ENCODE results near the gene CASTOR1. TPM values are rescaled to one million over a fixed set of nuclear protein-coding genes. Genes with fewer than 3 reads are reported as not detected.

CASTOR1 gene
- total and polyA plus RNA-seq, 5 experiments from 2014 or later = 16.9 to 33.5 (median 20.4) TPM

- peak overlapping the region in 8 of 10 donors; percentile 43 to 78 (median 68) for H3K4me3 Mint-ChIP-seq
- H3K27me3 Mint-ChIP-seq = no peaks in the 10 kb centered on the region
- no peak for DNase-seq
- peaks cover 0 to 59% (median 8%) of the 10 kb centered on the region in 3 donors for H3K36me3 Mint-ChIP-seq
- ATAC-seq = no peak
- peak overlapping the region; percentile 76 to 100 (median 92) for H3K27ac Mint-ChIP-seq
- no peaks in the 10 kb centered on the region for H3K9me3 Mint-ChIP-seq
- peaks cover 61 to 97% (median 93%) of the 10 kb centered on the region in 4 donors for H3K4me1 Mint-ChIP-seq
- POLR2A ChIA-PET = interaction anchor here (2.8 to 18.7 kb wide), 4 partner anchors 8 to 39 kb away, joined by 10 to 424 read pairs (median 114); partner anchors contain the start of genes CASTOR1, CCDC157, SF3A1 and TBC1D10A
These were observed 28.5 kb upstream of the CASTOR1 start for GRCh38 chr22:30317778-30318177.

DNA sequence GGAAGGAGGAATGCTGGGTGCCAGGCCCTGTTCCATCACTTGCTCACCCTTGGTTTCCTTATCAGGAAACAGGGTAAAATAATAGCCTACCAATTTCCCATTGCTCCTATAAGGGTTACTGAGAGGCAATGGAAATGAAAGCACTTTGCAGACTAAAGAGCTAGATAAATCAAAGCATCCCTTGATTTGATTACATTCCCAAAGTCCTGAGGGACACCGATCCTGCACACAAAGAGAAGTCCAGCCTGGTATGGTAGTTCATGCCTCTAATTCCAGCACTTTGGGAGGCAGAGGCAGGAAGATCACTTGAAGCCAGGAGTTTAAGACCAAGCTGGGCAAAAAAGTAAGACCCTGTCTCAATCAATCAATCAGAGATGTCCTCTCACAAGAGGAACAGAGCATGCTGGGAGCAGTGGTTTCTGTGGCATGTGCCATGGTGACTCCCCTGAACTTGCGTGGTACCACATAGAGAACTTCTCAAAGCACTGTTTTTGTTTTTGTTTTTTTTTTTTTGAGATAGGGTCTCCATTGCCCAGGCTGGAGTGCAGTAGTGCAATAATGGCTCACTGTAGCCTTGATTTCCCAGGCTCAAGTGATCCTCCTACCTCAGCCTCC is 26.8 kb upstream of the CASTOR1 start:
- Mint-ChIP-seq H3K4me1 (peaks cover 65 to 99% (median 97%) of the 10 kb centered on the region in 4 donors), H3K9me3 (no peaks in the 10 kb centered on the region), H3K36me3 (peaks cover 0 to 52% (median 8%) of the 10 kb centered on the region in 3 donors), H3K27ac (peak overlapping the region; percentile 88 to 100 (median 92)), H3K27me3 (no peaks in the 10 kb centered on the region), H3K4me3 (peak overlapping the region in 9 of 10 donors; percentile 45 to 73 (median 69))
- no peak for DNase-seq
- POLR2A ChIA-PET = interaction anchor here (0.7 to 18.7 kb wide), 5 partner anchors 9 to 980 kb away, joined by 3 to 424 read pairs (median 76); partner anchors contain the start of genes CASTOR1 and TBC1D10A
- ATAC-seq = peak; percentile 26 to 42

DNA sequence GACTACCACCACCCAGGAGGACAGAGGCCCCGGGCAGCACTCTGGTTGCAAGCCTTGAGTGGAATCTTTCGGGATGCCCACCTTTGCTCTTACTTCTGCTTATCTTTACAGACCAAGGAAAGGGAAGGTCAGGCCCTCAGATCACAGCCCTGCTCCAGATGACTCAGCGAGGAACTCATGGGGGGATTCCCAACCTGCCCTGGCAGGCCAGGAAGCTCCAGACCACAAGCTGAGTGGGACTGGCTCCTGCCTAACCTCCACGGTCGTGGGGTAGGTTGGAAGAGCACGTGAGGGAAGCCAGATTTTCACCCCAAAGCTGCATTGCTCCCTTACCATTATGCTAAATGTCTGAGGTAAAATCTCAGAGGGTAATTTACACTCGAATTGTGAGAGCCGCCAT is 25.6 kb upstream of the CASTOR1 start:
- H3K27ac Mint-ChIP-seq = peak overlapping the region; percentile 88 to 100 (median 92)
- DNase-seq = peak in 1 of 10 donors; percentile 56
- ATAC-seq = peak; percentile 46 to 50
- POLR2A ChIA-PET = interaction anchor here (1.1 to 18.7 kb wide), 6 partner anchors 10 to 43 kb away, joined by 3 to 424 read pairs (median 40); partner anchors contain the start of genes CASTOR1, CCDC157, SF3A1 and TBC1D10A
- no peaks in the 10 kb centered on the region for H3K9me3 Mint-ChIP-seq
- no peaks in the 10 kb centered on the region for H3K27me3 Mint-ChIP-seq
- H3K4me3 Mint-ChIP-seq = peak overlapping the region in 9 of 10 donors; percentile 36 to 71 (median 63)
- H3K36me3 Mint-ChIP-seq = peaks cover 0 to 40% (median 3%) of the 10 kb centered on the region in 3 donors
- peaks cover 70 to 99% (median 97%) of the 10 kb centered on the region in 4 donors for H3K4me1 Mint-ChIP-seq

GRCh38 chr22:30313527-30314363 is 24.4 kb upstream of the CASTOR1 start:
- ATAC-seq (no peak), DNase-seq (no peak)
- peak overlapping the region; percentile 88 to 100 (median 91) for H3K27ac Mint-ChIP-seq
- POLR2A ChIA-PET = interaction anchor here (1.0 to 18.7 kb wide), 5 partner anchors 8 to 43 kb away, joined by 3 to 424 read pairs (median 76); partner anchors contain the start of genes CASTOR1, CCDC157, SF3A1 and TBC1D10A
- H3K4me3 Mint-ChIP-seq = peak overlapping the region in 9 of 10 donors; percentile 43 to 71 (median 63)
- peaks cover 0 to 28% (median 3%) of the 10 kb centered on the region in 3 donors for H3K36me3 Mint-ChIP-seq
- H3K4me1 Mint-ChIP-seq = peaks cover 66 to 99% (median 96%) of the 10 kb centered on the region in 4 donors
- H3K27me3 Mint-ChIP-seq = no peaks in the 10 kb centered on the region
- H3K9me3 Mint-ChIP-seq = no peaks in the 10 kb centered on the region

GRCh38 chr22:30312053-30312452 is 22.7 kb upstream of the CASTOR1 start:
- ATAC-seq (no peak), DNase-seq (no peak)
- Mint-ChIP-seq H3K4me3 (peak overlapping the region; percentile 39 to 86 (median 72)), H3K36me3 (peaks cover 0 to 16% (median 3%) of the 10 kb centered on the region in 3 donors), H3K27me3 (no peaks in the 10 kb centered on the region), H3K9me3 (no peaks in the 10 kb centered on the region), H3K27ac (peak overlapping the region; percentile 94 to 100 (median 98)), H3K4me1 (peaks cover 65 to 97% (median 96%) of the 10 kb centered on the region in 4 donors)
- POLR2A ChIA-PET = interaction anchor here (1.2 to 8.6 kb wide), 4 partner anchors 13 to 45 kb away, joined by 3 to 151 read pairs (median 40); partner anchors contain the start of genes CASTOR1, CCDC157, SF3A1 and TBC1D10A

DNA sequence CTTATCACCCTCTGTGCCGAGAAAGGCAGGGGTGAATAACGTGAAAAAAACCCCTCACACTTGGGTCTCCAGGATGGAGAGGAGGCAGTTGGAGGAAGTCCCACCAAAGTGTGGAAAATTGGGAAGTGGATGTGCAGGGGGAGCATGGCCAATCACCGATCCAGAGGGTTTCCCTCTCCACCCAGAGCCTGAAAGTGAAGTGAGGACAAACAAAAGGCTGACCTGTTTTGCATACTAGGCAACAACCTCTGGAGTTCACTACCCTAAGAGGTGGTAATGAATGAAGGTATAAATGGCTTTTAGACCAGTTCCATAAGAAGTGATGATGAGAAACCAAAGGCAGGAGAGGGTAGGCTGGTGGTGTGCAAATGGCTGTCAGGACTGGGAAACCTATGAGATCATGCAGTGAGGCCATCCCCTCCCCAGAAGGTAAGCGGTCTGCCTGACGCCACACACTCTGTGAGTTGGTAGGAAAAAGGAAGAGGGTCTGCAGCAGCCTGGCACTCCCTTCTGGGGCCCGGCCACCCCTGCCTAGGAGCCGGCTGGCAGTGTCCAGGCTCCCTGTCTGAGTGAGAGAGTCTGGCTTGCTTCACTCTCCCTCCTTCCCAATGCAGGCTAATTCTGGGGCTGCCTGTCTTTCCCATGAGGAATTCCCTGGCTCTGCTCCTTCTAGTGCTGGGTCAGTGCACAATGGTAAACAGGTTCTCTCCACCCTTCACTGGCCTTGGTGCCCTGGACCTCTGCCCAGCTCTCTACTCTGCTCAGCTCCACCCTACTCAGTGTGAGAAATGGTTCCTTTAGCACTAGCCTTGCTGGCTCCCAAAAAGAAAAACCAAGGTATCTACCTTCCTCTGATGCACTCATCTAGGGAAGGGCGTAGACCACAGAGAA is 21.8 kb upstream of the CASTOR1 start:
- Mint-ChIP-seq H3K27ac (peak overlapping the region; percentile 94 to 100 (median 98)), H3K9me3 (no peaks in the 10 kb centered on the region), H3K4me3 (peak overlapping the region; percentile 47 to 86 (median 76)), H3K27me3 (no peaks in the 10 kb centered on the region), H3K4me1 (peaks cover 67 to 97% (median 96%) of the 10 kb centered on the region in 4 donors), H3K36me3 (peaks cover 0 to 14% (median 3%) of the 10 kb centered on the region in 3 donors)
- POLR2A ChIA-PET = interaction anchor here (1.2 to 14.6 kb wide), 7 partner anchors 11 to 113 kb away, joined by 3 to 424 read pairs (median 76); partner anchors contain the start of genes CASTOR1, CCDC157, SF3A1 and TBC1D10A
- ATAC-seq (no peak), DNase-seq (no peak)

DNA sequence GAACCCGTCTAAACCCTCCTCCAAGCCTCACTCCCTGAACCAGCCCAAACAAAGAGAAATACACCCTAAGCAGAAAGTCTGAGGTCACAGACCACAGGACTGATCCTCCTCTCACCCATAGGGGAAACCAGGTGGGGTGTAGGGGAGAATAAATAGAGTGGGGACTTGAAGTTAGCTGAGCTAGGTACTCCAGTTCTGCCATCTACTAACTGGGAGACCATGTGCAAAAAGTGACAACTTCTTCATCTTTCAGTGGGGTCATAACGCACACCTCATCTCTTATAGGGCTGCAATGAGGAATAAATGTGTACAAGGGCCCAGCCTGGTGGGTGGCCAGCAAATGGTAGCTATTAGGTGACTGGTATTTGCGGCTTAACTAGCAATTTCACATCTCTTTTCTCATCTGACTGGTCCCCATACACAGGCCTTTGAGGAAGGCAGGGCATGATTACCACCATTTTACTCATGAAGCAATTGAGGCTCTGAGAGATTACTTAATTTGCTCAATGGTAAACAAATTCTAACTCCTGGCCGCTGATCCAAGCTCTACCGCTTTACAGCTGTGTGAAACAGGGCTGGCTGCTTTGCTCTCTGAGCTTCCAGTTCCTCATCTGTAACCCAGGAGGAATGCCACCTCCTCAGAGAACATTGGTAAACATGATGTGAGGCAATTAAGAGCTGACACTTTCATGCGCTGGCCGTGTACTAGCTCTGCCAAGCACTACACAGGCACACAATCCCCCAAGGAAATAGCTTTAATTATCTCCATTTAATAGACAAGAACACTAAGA is 20.8 kb upstream of the CASTOR1 start:
- POLR2A ChIA-PET = interaction anchor here (1.0 to 14.6 kb wide), 6 partner anchors 9 to 114 kb away, joined by 3 to 424 read pairs (median 9); partner anchors contain the start of genes CASTOR1, CCDC157, SEC14L2 and SF3A1
- peak overlapping the region; percentile 47 to 86 (median 76) for H3K4me3 Mint-ChIP-seq
- H3K4me1 Mint-ChIP-seq = peaks cover 70 to 97% (median 96%) of the 10 kb centered on the region in 4 donors
- no peaks in the 10 kb centered on the region for H3K27me3 Mint-ChIP-seq
- peak; percentile 52 to 64 for ATAC-seq
- no peaks in the 10 kb centered on the region for H3K9me3 Mint-ChIP-seq
- DNase-seq = peak in 8 of 10 donors; percentile 39 to 80 (median 63)
- H3K27ac Mint-ChIP-seq = peak overlapping the region; percentile 94 to 100 (median 98)
- H3K36me3 Mint-ChIP-seq = peaks cover 0 to 7% (median 0%) of the 10 kb centered on the region in 3 donors

DNA sequence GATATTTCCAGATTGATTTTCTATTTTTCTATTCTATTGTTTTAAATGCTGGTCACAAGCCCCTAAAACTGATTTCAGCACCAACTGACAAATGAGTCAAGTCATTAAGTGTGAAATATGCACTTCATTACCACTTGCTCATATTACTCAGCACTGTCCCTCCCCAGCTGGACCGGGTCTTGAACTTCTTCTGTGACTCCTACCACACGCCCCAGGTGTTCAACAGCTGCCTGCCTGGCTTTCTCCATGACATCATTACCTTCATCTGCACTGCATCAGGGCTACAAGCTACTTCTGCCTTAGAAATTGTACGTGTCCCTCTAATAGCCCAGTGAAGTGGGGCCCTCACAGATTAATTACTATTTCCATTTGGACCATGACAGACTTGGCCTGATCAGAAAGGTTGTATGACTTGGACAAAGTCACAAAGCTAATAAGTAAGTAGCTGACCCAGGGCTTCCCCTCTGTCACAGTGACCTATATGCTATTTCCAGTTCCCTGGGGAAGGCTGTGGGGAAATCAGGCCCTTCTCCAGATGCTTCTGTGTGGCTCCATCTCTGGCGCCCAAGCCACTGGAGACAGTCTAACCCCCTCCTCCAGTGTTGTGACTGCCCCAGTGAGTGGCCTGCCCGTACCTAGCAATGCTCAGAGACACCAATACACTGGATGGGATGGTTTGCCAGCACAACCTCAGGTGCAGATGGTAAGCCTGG is 19.4 kb upstream of the CASTOR1 start:
- DNase-seq (peak in 1 of 10 donors; percentile 14), ATAC-seq (no peak)
- POLR2A ChIA-PET = interaction anchor here (0.6 to 14.6 kb wide), 9 partner anchors 13 to 93 kb away, joined by 3 to 424 read pairs (median 5); partner anchors contain the start of genes CASTOR1, CCDC157, SEC14L2 and SF3A1
- Mint-ChIP-seq H3K4me3 (peak overlapping the region; percentile 29 to 86 (median 76)), H3K4me1 (peaks cover 68 to 97% (median 96%) of the 10 kb centered on the region in 4 donors), H3K36me3 (peaks cover 0 to 5% (median 2%) of the 10 kb centered on the region in 3 donors), H3K9me3 (no peaks in the 10 kb centered on the region), H3K27me3 (no peaks in the 10 kb centered on the region), H3K27ac (peak overlapping the region; percentile 94 to 100 (median 98))

DNA sequence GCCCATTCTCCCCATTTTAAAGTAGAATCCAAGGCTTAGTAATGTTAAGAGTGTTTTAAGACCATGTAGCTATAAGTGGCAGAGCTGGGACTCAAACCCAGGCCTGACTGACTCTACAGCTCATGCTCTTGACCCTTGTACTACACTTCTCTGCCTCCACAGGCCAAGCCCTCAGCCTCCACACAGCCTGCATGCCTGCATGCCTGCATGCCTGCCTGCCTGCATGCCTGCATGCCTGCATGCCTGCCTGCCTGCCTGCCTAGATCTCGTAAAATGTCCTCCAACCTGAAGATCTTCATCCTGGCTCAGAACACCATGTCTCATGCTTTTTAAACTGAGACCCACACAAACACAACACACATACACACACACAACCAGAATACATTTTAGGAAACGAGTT is 18.8 kb upstream of the CASTOR1 start:
- Mint-ChIP-seq H3K9me3 (no peaks in the 10 kb centered on the region), H3K4me3 (peak overlapping the region; percentile 9 to 85 (median 72)), H3K4me1 (peaks cover 73 to 99% (median 99%) of the 10 kb centered on the region in 4 donors), H3K27ac (peak overlapping the region; percentile 94 to 100 (median 98)), H3K36me3 (peaks cover 0 to 11% (median 5%) of the 10 kb centered on the region in 3 donors), H3K27me3 (no peaks in the 10 kb centered on the region)
- POLR2A ChIA-PET = interaction anchor here (0.6 to 14.6 kb wide), 6 partner anchors 14 to 94 kb away, joined by 5 to 424 read pairs (median 11); partner anchors contain the start of genes CASTOR1, CCDC157, SF3A1 and TBC1D10A
- ATAC-seq (no peak), DNase-seq (no peak)
